ENCODE data around the gene TNIK.

DNA sequence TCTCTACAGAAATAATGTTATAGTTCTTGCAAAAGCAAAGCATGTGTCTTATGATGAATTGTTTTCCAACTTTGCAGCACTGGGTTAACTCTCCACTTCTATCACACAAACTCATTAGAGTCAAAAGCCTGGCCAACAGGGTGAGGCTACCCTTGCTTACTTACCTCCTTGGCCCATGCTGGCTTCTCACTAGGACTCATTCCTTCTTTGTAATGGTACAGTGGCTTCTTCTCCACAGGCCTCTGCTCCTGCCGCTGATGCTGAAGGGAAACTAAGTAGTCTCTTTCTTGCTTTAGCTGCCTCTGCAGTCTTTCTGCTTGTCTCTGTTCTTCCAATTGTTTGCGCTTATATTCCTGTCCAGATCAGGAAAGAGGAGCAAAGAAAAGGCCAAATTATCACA is 322.2 kb downstream of the TNIK start:
- TF ChIP-seq POLR2AphosphoS5 (IDR thresholded peaks at IDR 0.05) (no peak), CTCF (IDR thresholded peaks at IDR 0.05) (no peak)

All from breast epithelium (tissue), 3 donors.